ENCODE measurements around the gene MCM9.

- no peak for TF ChIP-seq CTCF (IDR thresholded peaks at IDR 0.05; ENCODE audit: insufficient read depth, low read depth, low read length)
- TF ChIP-seq EZH2 (IDR thresholded peaks at IDR 0.05; ENCODE audit: insufficient read depth, low read length): no peak
Observed at GRCh38 chr6:118785601-118786000, 149.4 kb downstream of the MCM9 start.

Data from astrocyte (in vitro differentiated cells and primary cell).